ENCODE measurements around the gene PACRG.

Gene PACRG

GRCh38 chr6:162814426-162814973 is 86.7 kb downstream of the PACRG start:
- POLR2A ChIA-PET (ENCODE audit: low non-redundant PET): no interaction called here

GRCh38 chr6:162817196-162817595 is 89.4 kb downstream of the PACRG start:
- DNase-seq (ENCODE audit: low spot score): no peak
- POLR2A ChIA-PET (ENCODE audit: low non-redundant PET): interaction anchor here (0.7 kb wide), 1 partner anchor 11 kb away, joined by 4 read pairs; no protein-coding TSS in a partner anchor
- CTCF ChIA-PET: no interaction called here
- H3K27ac ChIP-seq: no peak overlapping the region
- TF ChIP-seq CTCF (conservative IDR thresholded peaks at IDR 0.05; ENCODE audit: low read depth): no peak

More at GRCh38 chr6:162814426-162814973, 86.7 kb downstream of the PACRG start:
- H3K27ac ChIP-seq: no peak overlapping the region
- CTCF ChIA-PET: no interaction called here
- DNase-seq (ENCODE audit: low spot score): no peak
- no peak for TF ChIP-seq CTCF (conservative IDR thresholded peaks at IDR 0.05; ENCODE audit: low read depth)

GRCh38 chr6:162819284-162819683 is 91.5 kb downstream of the PACRG start:
- no peak for TF ChIP-seq CTCF (conservative IDR thresholded peaks at IDR 0.05; ENCODE audit: low read depth)
- no peak overlapping the region for H3K27ac ChIP-seq
- CTCF ChIA-PET: no interaction called here
- DNase-seq (ENCODE audit: low spot score): no peak
- POLR2A ChIA-PET (ENCODE audit: low non-redundant PET): no interaction called here

GRCh38 chr6:162821102-162821501 is 93.3 kb downstream of the PACRG start:
- DNase-seq (ENCODE audit: low spot score): no peak
- TF ChIP-seq CTCF (conservative IDR thresholded peaks at IDR 0.05; ENCODE audit: low read depth): no peak
- ChIA-PET CTCF (no interaction called here), POLR2A (ENCODE audit: low non-redundant PET) (no interaction called here)
- H3K27ac ChIP-seq: no peak overlapping the region

GRCh38 chr6:162825597-162825996 is 97.8 kb downstream of the PACRG start:
- no peak for TF ChIP-seq CTCF (conservative IDR thresholded peaks at IDR 0.05; ENCODE audit: low read depth)
- CTCF ChIA-PET: interaction anchor here (0.6 kb wide), 1 partner anchor 118 kb away, joined by 4 read pairs; no protein-coding TSS in a partner anchor
- POLR2A ChIA-PET (ENCODE audit: low non-redundant PET): no interaction called here
- no peak for DNase-seq (ENCODE audit: low spot score)
- H3K27ac ChIP-seq: no peak overlapping the region

- ChIA-PET CTCF (no interaction called here), POLR2A (ENCODE audit: low non-redundant PET) (no interaction called here)
- H3K27ac ChIP-seq: no peak overlapping the region
- DNase-seq (ENCODE audit: low spot score): no peak
- TF ChIP-seq CTCF (conservative IDR thresholded peaks at IDR 0.05; ENCODE audit: low read depth): no peak
These were observed 101.4 kb downstream of the PACRG start for GRCh38 chr6:162829013-162829742.

Data from RWPE1 (cell line).